ENCODE measurements around the gene EEF1A1.
"Not testable (repeated sequence)": the region's sequence is repeated elsewhere in the genome, so short reads cannot be mapped to it uniquely, and the experiment has no call there.

EEF1A1 gene

GRCh38 chr6:73538116-73538779 is 17.4 kb upstream of the EEF1A1 start:
- no peak for DNase-seq (ENCODE audit: low read depth in 1 of 2, low spot score in 1 of 2)

- DNase-seq (ENCODE audit: low read depth in 1 of 2, low spot score in 1 of 2), result no peak
These were observed 16.8 kb upstream of the EEF1A1 start for GRCh38 chr6:73537677-73538076.

GRCh38 chr6:73534628-73535027 is 13.8 kb upstream of the EEF1A1 start:
- DNase-seq (ENCODE audit: low read depth in 1 of 2, low spot score in 1 of 2), result no peak

GRCh38 chr6:73532293-73532692 is 11.5 kb upstream of the EEF1A1 start:
- no peak for DNase-seq (ENCODE audit: low read depth in 1 of 2, low spot score in 1 of 2)

- no peak for DNase-seq (ENCODE audit: low read depth in 1 of 2, low spot score in 1 of 2)
These were observed 8.1 kb upstream of the EEF1A1 start for GRCh38 chr6:73528897-73529296.

GRCh38 chr6:73525546-73526330 is 4.9 kb upstream of the EEF1A1 start:
- DNase-seq (ENCODE audit: low read depth in 1 of 2, low spot score in 1 of 2), result no peak

- DNase-seq (ENCODE audit: low read depth in 1 of 2, low spot score in 1 of 2), result peak; percentile 53 to 70
These were observed 2.7 kb upstream of the EEF1A1 start for GRCh38 chr6:73523434-73524123.

- peak; percentile 40 to 59 for DNase-seq (ENCODE audit: low read depth in 1 of 2, low spot score in 1 of 2)
These were observed 636 bp upstream of the EEF1A1 start for GRCh38 chr6:73521351-73521985.

- peak; percentile 52 to 75 for DNase-seq (ENCODE audit: low read depth in 1 of 2, low spot score in 1 of 2)
These were observed 725 bp downstream of the EEF1A1 start for GRCh38 chr6:73519926-73520687.

GRCh38 chr6:73518982-73519881 is 1.6 kb downstream of the EEF1A1 start:
- not testable (repeated sequence) for DNase-seq (ENCODE audit: low read depth in 1 of 2, low spot score in 1 of 2)

GRCh38 chr6:73518100-73518981 is 2.5 kb downstream of the EEF1A1 start:
- not testable (repeated sequence) for DNase-seq (ENCODE audit: low read depth in 1 of 2, low spot score in 1 of 2)

- DNase-seq (ENCODE audit: low read depth in 1 of 2, low spot score in 1 of 2), result no peak
These were observed 4.0 kb downstream of the EEF1A1 start for GRCh38 chr6:73516514-73517489.

GRCh38 chr6:73515204-73515655 is 5.6 kb downstream of the EEF1A1 start:
- DNase-seq (ENCODE audit: low read depth in 1 of 2, low spot score in 1 of 2), result no peak

GRCh38 chr6:73514746-73515110 is 6.1 kb downstream of the EEF1A1 start:
- no peak for DNase-seq (ENCODE audit: low read depth in 1 of 2, low spot score in 1 of 2)

- DNase-seq (ENCODE audit: low read depth in 1 of 2, low spot score in 1 of 2), result no peak
These were observed 7.4 kb downstream of the EEF1A1 start for GRCh38 chr6:73513496-73513854.

GRCh38 chr6:73511796-73512195 is 9.0 kb downstream of the EEF1A1 start:
- DNase-seq (ENCODE audit: low read depth in 1 of 2, low spot score in 1 of 2), result no peak

GRCh38 chr6:73509851-73510250 is 11.0 kb downstream of the EEF1A1 start:
- DNase-seq (ENCODE audit: low read depth in 1 of 2, low spot score in 1 of 2), result no peak

GRCh38 chr6:73508776-73509175 is 12.1 kb downstream of the EEF1A1 start:
- DNase-seq (ENCODE audit: low read depth in 1 of 2, low spot score in 1 of 2), result no peak

Data from activated T-helper 1 cell treated with anti-CD3 and anti-CD28 coated beads, Interleukin-2, amount 50 U/mL, for 16 hours (primary cell).